Measurements from ENCODE around the gene ATG4C. TPM values are rescaled to one million over a fixed set of nuclear protein-coding genes. Genes with fewer than 3 reads are reported as not detected.

ATG4C gene
- total and polyA plus RNA-seq, 2 of the 13 experiments (the other 11 are each of a cell fraction or from before 2014, with no cell fraction given) = 4.0 to 11.2 TPM

GRCh38 chr1:62783736-62784508, at the start of gene ATG4C (continued):
- TF ChIP-seq ZNF362 (CRISPR knock-in tag; IDR thresholded peaks at IDR 0.05; ENCODE audit: borderline replicate concordance) (no peak; the same call in 1 of the 2 replicates), CBFB (CRISPR knock-in tag; IDR thresholded peaks at IDR 0.05) (peak; percentile 76), TCF7L2 (IDR thresholded peaks at IDR 0.05; ENCODE audit: low read depth, low read length) (no peak), E2F2 (CRISPR knock-in tag; IDR thresholded peaks at IDR 0.05; ENCODE audit: borderline replicate concordance) (no peak), SMARCE1 (IDR thresholded peaks at IDR 0.05; ENCODE audit: borderline replicate concordance) (no peak), ZBTB49 (CRISPR knock-in tag; IDR thresholded peaks at IDR 0.05; ENCODE audit: borderline replicate concordance) (no peak), ZBTB26 (CRISPR knock-in tag; IDR thresholded peaks at IDR 0.05; ENCODE audit: borderline replicate concordance) (peak; percentile 38; the same call in 1 of the 2 replicates), PAXIP1 (CRISPR knock-in tag; conservative IDR thresholded peaks at IDR 0.05) (peak; percentile 32; the same call in 1 of the 2 replicates), ZNF3 (CRISPR knock-in tag; IDR thresholded peaks at IDR 0.05) (peak; percentile 27), TERF1 (CRISPR knock-in tag; IDR thresholded peaks at IDR 0.05) (no peak), ZSCAN22 (CRISPR knock-in tag; IDR thresholded peaks at IDR 0.05) (no peak; the same call in 1 of the 2 replicates), SMC3 (IDR thresholded peaks at IDR 0.05; ENCODE audit: low read length) (no peak), CHD4 (IDR thresholded peaks at IDR 0.05; ENCODE audit: borderline replicate concordance, low read length) (no peak), KAT7 (CRISPR knock-in tag; IDR thresholded peaks at IDR 0.05; ENCODE audit: borderline replicate concordance) (peak; percentile 91; the same call in 1 of the 2 replicates), PITX1 (CRISPR knock-in tag; IDR thresholded peaks at IDR 0.05) (peak; percentile 76), ZNF256 (CRISPR knock-in tag; conservative IDR thresholded peaks at IDR 0.05) (no peak), BCL6 (CRISPR knock-in tag; IDR thresholded peaks at IDR 0.05) (peak; percentile 23; the same call in 1 of the 2 replicates), ZNF605 (CRISPR knock-in tag; IDR thresholded peaks at IDR 0.05) (peak; percentile 70; the same call in 1 of the 2 replicates)
